MM.1S (cell line): ENCODE data around the gene NEK2.

ENCODE experiments used
- CTCF ChIP-seq: fragments of 300-600 bp; sonication (generic); IDR thresholded peaks from 2 replicates; pipeline ENCODE4 v1.5.1; 2016; ENCODE audit warnings: antibody characterized with exemption, low read length, mixed read lengths
- EZH2 ChIP-seq: fragments of 300-600 bp; sonication (generic); optimal IDR thresholded peaks from 2 replicates; pipeline ENCODE3; 2017; ENCODE audit warnings: low read depth, mild to moderate bottlenecking, antibody characterized with exemption, low read length, mixed read lengths
- EZH2phosphoT487 ChIP-seq: fragments of 300-600 bp; sonication (generic); IDR thresholded peaks from 2 replicates; pipeline ENCODE4 v1.6.1; 2018; ENCODE audit warnings: antibody characterized with exemption, low read length

GRCh38 chr1:211627259-211627658 lies 48.2 kb downstream of the NEK2 start:
- TF ChIP-seq CTCF (no peak), EZH2phosphoT487 (no peak), EZH2 (no peak)
